Measurements from ENCODE around the gene IQCH. TPM values are rescaled to one million over a fixed set of nuclear protein-coding genes. Genes with fewer than 3 reads are reported as not detected.

The IQCH gene
- total RNA-seq, 1 experiment from 2014 or later: 2.1 TPM

DNA sequence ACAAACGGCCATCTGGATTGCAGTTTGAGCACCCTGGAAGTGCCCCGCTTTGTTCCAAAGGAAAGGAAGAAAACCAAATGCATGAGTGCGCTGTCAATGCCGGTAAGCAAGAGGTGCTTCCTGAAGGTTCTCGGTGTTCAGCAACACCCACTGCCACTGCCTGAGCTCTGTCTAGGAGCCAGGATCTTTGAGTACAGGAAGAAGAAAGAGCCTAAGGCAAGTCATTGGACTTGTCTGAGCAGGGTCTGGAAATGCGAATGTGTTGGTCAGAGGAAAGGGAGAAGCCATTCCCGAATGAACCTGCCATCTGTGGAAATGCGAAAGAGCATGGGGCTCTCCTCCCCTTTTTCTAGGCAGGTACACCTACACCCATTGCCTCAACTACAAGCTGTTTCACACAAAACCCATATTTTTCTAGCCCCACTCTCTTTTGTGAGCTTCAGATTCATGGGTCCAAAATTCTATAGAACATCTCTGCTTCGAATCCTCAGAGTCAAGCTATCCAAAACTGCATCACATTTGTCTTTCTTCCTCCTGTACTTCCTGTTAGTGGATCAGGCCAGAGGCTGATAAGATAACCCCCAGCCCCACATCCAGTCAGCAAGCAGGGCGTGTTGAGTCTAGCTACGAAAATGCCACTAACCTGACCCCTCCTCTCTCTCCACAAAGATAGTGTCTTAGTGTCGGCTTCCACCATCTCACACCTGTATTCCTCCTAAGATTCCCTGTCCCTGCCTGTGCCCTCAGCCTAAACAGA, 210.8 kb downstream of the IQCH start:
- ChIA-PET CTCF (no interaction called here), POLR2A (ENCODE audit: unreplicated experiment) (no interaction called here)
- Histone ChIP-seq H3K4me1 (ENCODE audit: insufficient read depth, low read length) (no peaks in the 10 kb centered on the region), H4K20me1 (ENCODE audit: low read length) (no peaks in the 10 kb centered on the region), H2AFZ (ENCODE audit: low read length) (no peak overlapping the region), H3F3A (ENCODE audit: low read length, unreplicated experiment) (no peaks in the 10 kb centered on the region), H3K79me2 (ENCODE audit: low read length) (no peaks in the 10 kb centered on the region), H3K27ac (ENCODE audit: low read length) (no peak overlapping the region), H3K9me3 (ENCODE audit: low read length) (no peaks in the 10 kb centered on the region), H3K27me3 (ENCODE audit: low read length) (no peaks in the 10 kb centered on the region), H3K4me3 (ENCODE audit: low read length) (no peak overlapping the region), H3K4me2 (ENCODE audit: low read length) (no peak overlapping the region), H3K9ac (ENCODE audit: low read length) (no peak overlapping the region), H3K9me2 (replicated peaks; ENCODE audit: low read length) (no peaks in the 10 kb centered on the region), H3K36me3 (ENCODE audit: low read depth, low read length) (no peaks in the 10 kb centered on the region)
- TF ChIP-seq EZH2phosphoT487 (IDR thresholded peaks at IDR 0.05; ENCODE audit: borderline replicate concordance, low read length) (no peak), CTCF (conservative IDR thresholded peaks at IDR 0.05; ENCODE audit: low read depth, low read length) (no peak), EZH2 (IDR thresholded peaks at IDR 0.05; ENCODE audit: low read length, unreplicated experiment) (no peak)
- intact Hi-C loops (cut with micrococcal nuclease): no loop called here
- DNase-seq: no peak
- ATAC-seq: no peak
- no TSS peak for BruUV-seq (replicated peaks)

- ChIA-PET CTCF (no interaction called here), POLR2A (ENCODE audit: unreplicated experiment) (no interaction called here)
- Histone ChIP-seq H3K4me3 (ENCODE audit: low read length) (no peak overlapping the region), H3K27me3 (ENCODE audit: low read length) (no peaks in the 10 kb centered on the region), H3K9me3 (ENCODE audit: low read length) (no peaks in the 10 kb centered on the region), H3K9me2 (replicated peaks; ENCODE audit: low read length) (no peaks in the 10 kb centered on the region), H3K4me2 (ENCODE audit: low read length) (no peak overlapping the region), H3K4me1 (ENCODE audit: insufficient read depth, low read length) (no peaks in the 10 kb centered on the region), H3K27ac (ENCODE audit: low read length) (no peak overlapping the region), H3F3A (ENCODE audit: low read length, unreplicated experiment) (no peaks in the 10 kb centered on the region), H4K20me1 (ENCODE audit: low read length) (no peaks in the 10 kb centered on the region), H3K79me2 (ENCODE audit: low read length) (no peaks in the 10 kb centered on the region), H3K9ac (ENCODE audit: low read length) (no peak overlapping the region), H3K36me3 (ENCODE audit: low read depth, low read length) (no peaks in the 10 kb centered on the region), H2AFZ (ENCODE audit: low read length) (no peak overlapping the region)
- ATAC-seq (no peak), DNase-seq (no peak)
- TF ChIP-seq EZH2phosphoT487 (IDR thresholded peaks at IDR 0.05; ENCODE audit: borderline replicate concordance, low read length) (no peak), EZH2 (IDR thresholded peaks at IDR 0.05; ENCODE audit: low read length, unreplicated experiment) (no peak), CTCF (conservative IDR thresholded peaks at IDR 0.05; ENCODE audit: low read depth, low read length) (no peak)
- intact Hi-C loops (cut with micrococcal nuclease): no loop called here
- no TSS peak for BruUV-seq (replicated peaks)
These were observed 213.8 kb downstream of the IQCH start for GRCh38 chr15:67468416-67468815.

DNA sequence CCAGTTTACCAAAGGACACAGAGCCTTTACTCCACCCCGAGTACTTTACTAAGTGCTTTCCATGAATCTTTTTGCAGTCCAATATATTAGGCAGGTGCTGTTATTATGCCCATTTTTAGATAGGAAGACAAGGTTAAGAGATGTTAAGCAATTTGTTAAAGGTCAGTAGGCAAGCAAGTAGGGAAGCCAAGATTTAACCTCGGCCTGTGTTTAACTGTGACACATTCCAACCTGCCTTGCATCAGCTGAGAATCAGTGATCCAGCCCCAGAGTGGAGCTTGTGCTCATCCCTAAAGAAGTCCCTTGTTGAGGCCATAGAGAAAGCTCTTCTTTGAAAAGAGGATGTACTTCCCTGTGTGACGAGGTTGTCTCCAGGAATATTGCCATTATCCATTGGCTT, 215.1 kb downstream of the IQCH start:
- no peaks in the 10 kb centered on the region for H3K36me3 ChIP-seq (ENCODE audit: low read depth, low read length)
- H3K27ac ChIP-seq (ENCODE audit: low read length): no peak overlapping the region
- CTCF ChIA-PET: no interaction called here
- H3K9me3 ChIP-seq (ENCODE audit: low read length): no peaks in the 10 kb centered on the region
- intact Hi-C loops (cut with micrococcal nuclease): no loop called here
- no peak for DNase-seq
- POLR2A ChIA-PET (ENCODE audit: unreplicated experiment): no interaction called here
- H3K9me2 ChIP-seq (replicated peaks; ENCODE audit: low read length): no peaks in the 10 kb centered on the region
- H3K27me3 ChIP-seq (ENCODE audit: low read length): no peaks in the 10 kb centered on the region
- no peak for ATAC-seq
- no peak overlapping the region for H2AFZ ChIP-seq (ENCODE audit: low read length)
- H3K4me2 ChIP-seq (ENCODE audit: low read length): no peak overlapping the region
- no TSS peak for BruUV-seq (replicated peaks)
- H4K20me1 ChIP-seq (ENCODE audit: low read length): no peaks in the 10 kb centered on the region
- no peaks in the 10 kb centered on the region for H3K79me2 ChIP-seq (ENCODE audit: low read length)
- H3K4me3 ChIP-seq (ENCODE audit: low read length): no peak overlapping the region
- TF ChIP-seq EZH2phosphoT487 (IDR thresholded peaks at IDR 0.05; ENCODE audit: borderline replicate concordance, low read length) (no peak), CTCF (conservative IDR thresholded peaks at IDR 0.05; ENCODE audit: low read depth, low read length) (no peak), EZH2 (IDR thresholded peaks at IDR 0.05; ENCODE audit: low read length, unreplicated experiment) (no peak)
- H3K4me1 ChIP-seq (ENCODE audit: insufficient read depth, low read length): no peaks in the 10 kb centered on the region
- H3K9ac ChIP-seq (ENCODE audit: low read length): no peak overlapping the region
- H3F3A ChIP-seq (ENCODE audit: low read length, unreplicated experiment): no peaks in the 10 kb centered on the region

All from PC-3 (cell line).